Activated T-helper 1 cell treated with Interleukin-2 at 50 U/mL for 16 hours (primary cell): ENCODE data around the gene CLPSL2.
A peak's percentile ranks its signal among the peaks of the same experiment; 100 is the strongest.
"Not testable (repeated sequence)": the region's sequence is repeated elsewhere in the genome, so short reads cannot be mapped to it uniquely, and the experiment has no call there.

Experiments
- DNase-seq: peaks from one replicate; pipeline ENCODE4 v3.0.0-alpha.2; 2020; ENCODE audit warnings: low read depth

Gene CLPSL2, protein sequence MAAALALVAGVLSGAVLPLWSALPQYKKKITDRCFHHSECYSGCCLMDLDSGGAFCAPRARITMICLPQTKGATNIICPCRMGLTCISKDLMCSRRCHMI

DNA sequence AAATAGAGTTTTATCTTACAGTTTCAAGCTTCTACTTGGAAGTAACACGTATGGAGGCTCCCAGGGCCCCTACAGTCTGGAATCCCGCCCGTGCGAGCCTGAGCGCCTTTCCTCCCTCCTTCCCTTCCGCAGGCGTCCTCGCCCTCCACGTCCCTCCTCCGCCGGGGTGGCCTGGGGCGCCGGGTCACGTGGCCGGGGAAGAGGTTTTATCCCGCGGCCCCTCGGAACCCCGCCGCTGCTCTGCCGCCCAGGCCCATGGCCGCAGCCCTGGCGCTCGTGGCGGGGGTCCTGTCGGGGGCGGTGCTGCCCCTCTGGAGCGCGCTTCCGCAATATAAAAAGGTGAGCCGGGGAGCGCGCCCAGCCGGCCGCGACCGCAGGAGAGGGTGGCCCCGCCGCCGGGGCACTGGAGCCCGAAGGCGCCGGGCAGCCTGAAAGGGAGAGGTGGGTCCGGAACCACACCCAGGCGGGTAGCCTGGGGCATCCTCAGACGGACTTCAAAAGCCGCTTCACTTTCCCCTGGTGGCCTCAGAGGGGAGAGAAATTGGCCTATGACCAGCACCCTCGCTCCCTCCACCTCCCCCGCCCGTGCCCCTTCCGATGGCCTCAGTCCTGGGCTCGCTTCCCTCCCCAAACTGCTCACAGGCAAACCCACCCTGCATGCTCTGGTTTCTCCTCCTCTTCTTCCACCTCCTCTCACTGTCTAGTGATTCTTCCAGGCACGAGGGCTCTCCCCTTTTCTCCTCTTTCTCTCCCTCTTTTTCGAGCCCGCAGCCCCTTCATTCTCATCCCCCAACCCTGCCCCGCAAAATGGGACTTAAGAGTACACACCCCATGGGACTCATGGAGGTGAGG, at the start of gene CLPSL2:
Gene CLPSL2, plus strand, starts transcription at position 235 of the 852 bp plus-strand sequence. Its CDS starts 21 bp downstream, at position 256.
- no peak for DNase-seq

GRCh38 chr6:35727231-35727934, 49.0 kb upstream of the CLPSL2 start:
- DNase-seq, result no peak

GRCh38 chr6:35727935-35728682, 48.3 kb upstream of the CLPSL2 start:
- DNase-seq, result peak; percentile 83

DNA sequence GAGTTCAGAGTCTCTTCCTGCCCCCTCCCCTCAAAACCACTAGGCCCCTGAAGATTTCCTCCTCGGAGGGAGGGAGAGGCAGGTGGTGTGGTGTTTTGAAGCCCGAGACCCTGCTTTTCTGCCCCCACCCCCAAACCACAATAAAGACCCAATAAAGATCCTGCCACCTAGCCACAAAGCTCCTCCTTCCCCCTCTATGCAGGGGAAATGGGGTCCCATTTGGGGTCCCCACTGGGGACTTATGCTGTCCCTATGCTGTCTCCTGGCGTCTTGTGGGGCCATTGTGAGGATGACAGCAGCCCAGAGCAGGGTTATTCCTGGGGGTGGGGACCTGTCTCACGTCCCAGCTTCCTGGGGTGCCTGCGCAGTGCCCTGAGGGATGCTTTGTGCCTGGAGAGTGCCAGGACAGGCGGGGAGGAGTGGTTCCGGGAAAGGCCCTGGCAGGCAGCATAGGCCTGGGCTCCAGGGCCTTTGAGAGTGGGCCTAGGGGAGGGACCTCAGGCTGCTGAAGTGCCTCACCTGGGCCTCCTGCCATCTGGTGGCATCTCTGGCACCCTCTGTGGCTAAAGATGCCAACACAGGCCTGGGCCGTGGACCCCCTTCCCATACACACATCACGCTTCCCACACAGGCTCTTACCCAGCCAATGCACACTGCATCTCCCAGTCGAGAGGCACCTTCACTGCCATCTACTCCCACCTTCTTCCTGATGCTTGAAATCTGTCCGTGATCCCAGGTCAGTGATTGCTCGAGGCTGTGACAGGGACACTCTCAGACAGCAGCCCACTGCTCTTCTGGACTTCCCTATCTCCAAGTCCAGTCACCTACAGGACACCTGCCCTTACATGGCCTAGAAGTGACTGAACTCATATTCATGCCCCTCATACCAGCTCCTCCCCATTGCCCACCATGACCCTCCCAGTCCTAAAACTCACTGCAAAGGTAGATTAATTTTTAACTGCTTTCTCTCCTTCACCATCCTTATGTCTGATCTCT, 47.4 kb upstream of the CLPSL2 start:
- no peak for DNase-seq

DNA sequence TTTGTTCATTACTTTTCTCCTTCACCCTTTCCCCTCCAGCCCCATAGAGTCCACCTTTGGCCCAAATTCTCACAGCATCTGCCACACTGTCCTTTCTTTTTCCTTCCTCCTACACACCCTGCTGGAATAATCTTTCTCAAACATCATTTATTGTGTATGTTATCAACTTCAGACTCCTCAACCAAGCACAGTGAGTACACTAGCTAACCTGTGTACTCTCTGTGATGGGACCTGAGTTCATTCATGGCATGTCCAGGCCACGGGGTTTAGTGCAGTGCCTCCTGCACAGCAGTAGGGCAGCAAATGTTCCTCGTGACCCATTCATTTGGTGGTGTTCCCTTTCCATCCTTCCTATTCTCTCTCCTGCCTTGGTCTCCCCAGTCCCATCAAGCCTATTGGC, 46.7 kb upstream of the CLPSL2 start:
- no peak for DNase-seq

- DNase-seq, result no peak
Measured at GRCh38 chr6:35730745-35731413, 45.5 kb upstream of the CLPSL2 start.

DNA sequence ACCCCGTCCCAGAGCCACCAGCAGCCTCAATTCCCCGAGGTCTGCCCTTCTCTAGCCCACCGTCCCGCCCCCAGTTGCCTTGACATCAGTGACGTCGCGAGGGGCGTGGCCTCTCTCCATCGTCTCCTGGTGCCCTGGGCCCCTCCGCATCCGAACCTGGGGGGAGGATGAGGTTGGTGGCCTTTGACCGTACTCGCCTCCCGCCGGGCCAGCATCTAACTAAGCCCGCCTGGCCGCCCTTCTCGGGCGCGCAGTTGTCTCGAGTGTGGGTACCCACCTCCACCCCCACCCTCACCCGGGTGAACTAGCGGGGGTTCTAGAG, 45.0 kb upstream of the CLPSL2 start:
- peak; percentile 82 for DNase-seq

DNA sequence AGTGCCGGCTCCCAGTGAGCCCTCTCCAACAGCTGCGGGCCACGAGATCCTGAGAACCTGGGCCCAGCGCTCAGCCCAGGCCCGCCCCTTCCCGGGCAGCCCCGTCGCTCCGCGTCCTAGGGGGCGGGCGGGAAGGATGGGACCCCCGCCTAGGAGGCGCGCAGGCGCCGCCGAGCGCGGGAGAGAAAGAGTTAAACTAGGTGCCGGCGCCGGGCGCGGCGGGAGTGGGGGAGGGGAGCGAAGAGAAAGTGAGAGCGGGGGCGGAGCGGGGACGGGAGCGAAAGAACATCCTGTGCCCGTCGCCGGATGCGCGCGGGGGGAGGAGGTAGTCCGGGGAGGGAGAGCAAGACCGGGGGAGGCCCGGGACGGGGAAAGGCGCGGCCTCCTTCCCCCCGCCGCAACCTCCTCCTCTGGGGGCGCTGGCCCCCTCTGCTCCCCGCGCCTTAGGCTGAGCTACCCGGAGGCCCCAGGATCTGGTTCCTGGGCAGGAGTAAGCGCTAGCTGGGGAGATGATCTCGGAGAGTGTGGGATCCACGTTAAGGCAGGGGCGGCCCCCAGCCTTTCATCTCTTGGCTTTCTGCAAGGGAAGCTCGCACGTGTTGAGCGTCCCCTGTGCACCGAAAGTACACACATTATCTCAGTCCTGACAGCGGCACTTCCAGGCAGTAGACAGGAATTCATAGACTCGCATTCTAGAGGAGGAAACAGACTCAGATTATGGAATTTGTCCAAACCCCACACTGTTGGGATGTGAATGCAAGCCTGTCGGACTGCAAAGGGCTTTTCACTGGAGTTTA, 44.5 kb upstream of the CLPSL2 start:
- DNase-seq, result peak; percentile 90

DNA sequence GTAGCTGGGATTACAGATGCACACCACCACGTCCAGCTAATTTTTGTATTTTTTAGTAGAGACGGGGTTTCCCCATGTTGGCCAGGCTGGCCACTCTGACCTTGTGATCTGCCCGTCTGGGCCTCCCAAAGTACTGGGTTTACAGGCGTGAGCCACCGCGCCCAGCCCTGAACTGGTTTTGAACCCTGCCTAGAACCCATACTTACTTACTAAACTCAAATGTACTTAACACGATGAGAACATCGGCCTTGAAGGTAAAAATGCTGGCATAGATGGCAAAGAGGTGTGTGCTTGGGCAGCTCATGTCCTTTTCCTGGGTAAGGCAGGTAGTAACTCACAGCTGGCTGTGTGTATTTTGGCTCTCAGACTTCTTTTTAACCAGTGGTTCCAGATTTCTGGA, 42.8 kb upstream of the CLPSL2 start:
- DNase-seq, result no peak

- not testable (repeated sequence) for DNase-seq
Measured at GRCh38 chr6:35734319-35734718, 42.1 kb upstream of the CLPSL2 start.

GRCh38 chr6:35735452-35735851, 40.9 kb upstream of the CLPSL2 start:
- no peak for DNase-seq

- DNase-seq, result peak; percentile 69
Measured at GRCh38 chr6:35736253-35736894, 40.0 kb upstream of the CLPSL2 start.

GRCh38 chr6:35736982-35737412, 39.4 kb upstream of the CLPSL2 start, which contains the start of gene ARMC12:
TSS of gene ARMC12 (plus strand) at chr6:35737032. CDS start at chr6:35737109, 77 bp downstream.
- no peak for DNase-seq

DNA sequence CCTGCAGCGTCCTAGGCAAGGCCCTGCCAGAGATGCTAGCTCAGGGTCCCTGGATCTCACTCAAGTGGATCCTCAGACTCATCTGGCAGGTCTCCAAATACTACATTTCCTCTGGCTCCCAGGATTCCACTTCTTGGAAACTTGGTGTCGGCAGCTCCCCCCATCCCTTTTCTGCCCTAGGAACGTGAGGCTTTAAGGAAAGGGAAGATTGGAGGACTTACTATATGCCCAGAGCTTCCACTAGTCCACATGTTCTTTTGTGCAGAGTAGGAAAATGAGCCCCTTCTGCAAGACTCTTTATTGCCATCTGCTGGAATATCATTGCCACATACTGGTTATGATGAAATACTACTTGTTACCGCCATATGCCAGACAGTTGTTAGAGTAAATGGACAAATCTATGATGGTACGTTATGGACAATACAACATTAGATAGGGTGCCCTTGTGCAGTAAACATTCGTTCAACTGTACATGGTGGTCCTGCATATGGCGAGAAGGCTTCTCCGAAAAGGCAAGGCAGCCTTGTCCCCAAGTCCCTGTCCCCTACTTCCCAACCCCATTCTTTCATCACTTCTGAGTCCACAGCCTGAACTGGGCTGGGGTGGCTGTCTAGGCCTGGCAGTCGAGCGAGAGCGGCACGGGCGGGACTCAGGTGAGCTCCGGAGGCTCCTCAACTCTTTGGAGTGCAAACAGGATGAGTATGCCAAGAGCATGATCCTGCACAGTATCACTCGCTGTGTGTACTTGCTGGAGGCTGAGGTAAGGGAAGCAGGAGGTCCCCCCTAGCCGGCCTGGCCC, 38.8 kb upstream of the CLPSL2 start:
- DNase-seq, result no peak

DNA sequence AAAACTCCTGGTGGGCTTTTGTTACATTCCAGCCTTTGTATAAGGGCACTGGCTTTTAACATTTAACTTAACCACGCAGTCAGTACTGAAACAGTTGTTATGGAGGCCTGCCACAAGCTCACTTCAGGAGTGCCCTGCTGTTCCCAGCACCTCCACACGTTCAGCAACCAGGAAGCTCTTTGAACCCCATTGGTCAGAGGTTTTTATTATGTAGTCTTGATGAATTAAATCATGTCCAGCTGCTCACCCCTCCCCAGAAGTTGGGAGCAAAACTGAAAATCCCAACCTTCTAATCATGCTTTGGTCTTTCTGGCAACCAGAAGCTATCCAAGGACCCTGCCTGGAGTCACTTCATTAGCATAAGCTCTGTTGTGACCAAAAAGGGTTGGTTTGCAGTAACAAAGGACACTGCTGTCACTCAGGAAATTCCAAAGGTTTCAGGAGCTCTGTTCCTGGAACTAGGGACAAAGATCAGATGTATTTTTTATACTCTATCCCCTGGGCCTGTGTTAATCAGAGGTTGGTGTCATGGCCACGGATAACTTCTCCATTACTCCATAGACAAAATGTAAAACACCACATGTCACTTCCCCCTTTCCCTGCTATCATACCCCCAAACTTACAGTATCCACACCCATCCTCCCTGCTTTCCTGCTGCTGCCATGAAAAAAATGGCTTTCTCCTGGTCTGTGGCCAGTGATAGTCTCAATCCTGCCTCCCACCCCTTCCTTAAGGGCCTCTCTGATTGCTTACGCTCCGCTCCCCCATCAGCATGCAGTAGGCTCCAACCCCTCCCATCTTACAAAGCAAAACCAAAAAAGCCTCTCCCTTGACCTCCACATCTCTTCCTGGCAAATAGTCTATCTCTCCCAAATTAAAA, 36.5 kb upstream of the CLPSL2 start:
- DNase-seq, result no peak

DNA sequence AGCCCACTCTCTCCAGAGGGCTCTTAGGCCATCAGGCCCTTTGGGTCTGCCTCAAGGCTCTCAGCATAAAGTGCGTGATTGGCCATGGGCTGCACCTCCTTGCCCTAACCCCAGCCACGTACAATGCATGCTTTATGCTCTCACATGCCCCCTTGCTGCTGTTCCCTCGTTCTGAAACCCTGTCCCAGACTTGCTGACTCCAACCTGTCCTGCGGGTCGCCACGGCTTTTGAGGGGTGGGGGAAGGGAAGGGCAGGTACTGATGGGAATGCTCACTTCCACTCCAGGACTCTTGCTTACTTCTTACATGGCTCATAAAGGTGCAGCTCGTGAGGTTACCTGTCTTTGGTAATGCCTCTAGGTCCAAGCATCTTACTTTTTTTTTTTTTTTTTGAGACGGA, 33.6 kb upstream of the CLPSL2 start:
- DNase-seq, result no peak

GRCh38 chr6:35745509-35745908, 30.9 kb upstream of the CLPSL2 start:
- no peak for DNase-seq
